Measurements from ENCODE around the gene NPIPA7.
"Not testable (repeated sequence)": the region's sequence is repeated elsewhere in the genome, so short reads cannot be mapped to it uniquely, and the experiment has no call there.

NPIPA7 gene

GRCh38 chr16:16378840-16379239 is at the start of gene NPIPA7:
NPIPA7 (plus strand) TSS chr16:16379140; CDS start chr16:16379245, 105 bp downstream.
- not testable (repeated sequence) for DNase-seq

DNA sequence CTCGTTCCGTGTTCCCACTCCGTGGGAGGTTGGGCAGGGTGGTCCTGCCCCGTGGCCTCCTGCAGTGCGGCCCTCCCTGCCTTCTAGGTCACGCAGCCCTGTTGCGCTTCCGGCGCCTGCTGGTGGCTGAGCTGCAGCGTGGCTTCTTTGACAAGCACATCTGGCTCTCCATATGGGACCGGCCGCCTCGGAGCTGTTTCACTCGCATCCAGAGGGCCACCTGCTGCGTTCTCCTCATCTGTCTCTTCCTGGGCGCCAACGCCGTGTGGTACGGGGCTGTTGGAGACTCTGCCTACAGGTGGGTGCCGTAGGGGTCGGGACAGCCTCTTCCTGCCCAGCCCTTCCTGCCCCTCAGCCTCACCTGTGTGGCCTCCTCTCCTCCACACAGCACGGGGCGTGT is 47.5 kb upstream of the NPIPA7 start:
- DNase-seq = not testable (repeated sequence)

GRCh38 chr16:16357556-16357955 is 21.4 kb upstream of the NPIPA7 start:
- not testable (repeated sequence) for DNase-seq

DNA sequence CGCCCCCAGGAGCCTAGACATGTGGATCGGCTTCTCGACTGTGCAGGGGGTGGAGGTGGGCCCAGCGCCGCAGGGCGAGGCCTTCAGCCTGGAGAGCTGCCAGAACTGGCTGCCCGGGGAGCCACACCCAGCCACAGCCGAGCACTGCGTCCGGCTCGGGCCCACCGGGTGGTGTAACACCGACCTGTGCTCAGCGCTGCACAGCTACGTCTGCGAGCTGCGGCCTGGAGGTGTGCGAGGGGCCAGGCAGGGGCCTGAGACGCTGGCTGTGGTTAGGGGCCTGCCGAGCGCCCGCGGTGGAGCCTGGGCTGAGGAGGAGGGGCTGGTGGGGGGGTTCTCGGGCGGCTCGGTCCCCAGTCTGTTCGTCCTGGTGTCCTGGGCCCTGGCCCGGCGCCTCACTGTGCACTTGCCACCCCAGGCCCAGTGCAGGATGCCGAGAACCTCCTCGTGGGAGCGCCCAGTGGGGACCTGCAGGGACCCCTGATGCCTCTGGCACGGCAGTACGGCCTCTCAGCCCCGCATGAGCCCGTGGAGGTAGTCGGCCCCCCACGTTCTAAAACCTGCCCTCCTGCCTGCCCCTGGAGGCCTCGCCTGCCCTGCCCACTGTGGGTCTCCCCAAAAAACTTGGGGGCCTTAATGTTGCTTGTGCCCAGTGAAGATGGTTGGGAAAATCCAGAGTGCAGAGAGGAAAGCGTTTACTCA is 20.2 kb upstream of the NPIPA7 start:
- not testable (repeated sequence) for DNase-seq

GRCh38 chr16:16363595-16363994 is 15.3 kb upstream of the NPIPA7 start:
- not testable (repeated sequence) for DNase-seq

GRCh38 chr16:16364100-16364499 is 14.8 kb upstream of the NPIPA7 start:
- DNase-seq = not testable (repeated sequence)

GRCh38 chr16:16364701-16365100 is 14.2 kb upstream of the NPIPA7 start:
- not testable (repeated sequence) for DNase-seq

- not testable (repeated sequence) for DNase-seq
Observed at GRCh38 chr16:16365319-16365718, 13.6 kb upstream of the NPIPA7 start.

- not testable (repeated sequence) for DNase-seq
Observed at GRCh38 chr16:16365851-16366250, 13.1 kb upstream of the NPIPA7 start.

GRCh38 chr16:16366552-16367284 is 12.2 kb upstream of the NPIPA7 start:
- DNase-seq = not testable (repeated sequence)

DNA sequence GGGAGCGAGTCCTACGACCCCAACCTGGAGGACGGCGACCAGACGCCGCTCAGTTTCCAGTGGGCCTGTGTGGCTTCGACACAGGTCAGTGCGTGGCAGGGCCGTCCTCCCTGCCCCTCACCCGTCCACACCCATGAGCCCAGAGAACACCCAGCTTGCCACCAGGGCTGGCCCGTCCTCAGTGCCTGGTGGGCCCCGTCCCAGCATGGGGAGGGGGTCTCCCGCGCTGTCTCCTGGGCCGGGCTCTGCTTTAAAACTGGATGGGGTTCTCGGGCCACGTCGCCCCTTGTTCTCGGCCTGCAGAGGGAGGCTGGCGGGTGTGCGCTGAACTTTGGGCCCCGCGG is 11.7 kb upstream of the NPIPA7 start:
- not testable (repeated sequence) for DNase-seq

GRCh38 chr16:16369081-16369856 is 9.7 kb upstream of the NPIPA7 start:
- DNase-seq = not testable (repeated sequence)

- DNase-seq = not testable (repeated sequence)
Observed at GRCh38 chr16:16371136-16371735, 7.7 kb upstream of the NPIPA7 start.

- DNase-seq = not testable (repeated sequence)
Observed at GRCh38 chr16:16374192-16374591, 4.7 kb upstream of the NPIPA7 start.

GRCh38 chr16:16399685-16400084 is 20.7 kb downstream of the NPIPA7 start:
- not testable (repeated sequence) for DNase-seq

DNA sequence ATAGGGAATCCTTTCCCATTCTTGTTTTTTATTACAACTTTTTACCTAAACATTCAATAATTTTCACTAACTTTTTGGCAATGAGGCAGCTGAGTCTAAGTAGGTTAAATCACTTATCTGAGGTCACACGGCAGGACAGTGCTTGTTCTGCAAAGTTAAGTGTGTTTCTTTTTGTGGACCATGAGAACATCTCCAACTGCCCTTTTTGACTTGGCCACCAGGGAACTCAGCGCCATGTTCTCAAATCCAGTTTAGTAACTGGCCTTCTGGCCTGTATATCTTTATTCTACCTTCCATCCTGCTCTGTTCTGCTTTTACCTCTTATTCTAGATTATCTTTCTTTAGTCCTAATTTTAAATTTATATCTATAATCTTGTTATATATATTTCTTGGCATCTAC is 23.4 kb downstream of the NPIPA7 start:
- not testable (repeated sequence) for DNase-seq

GRCh38 chr16:16404283-16404682 is 25.3 kb downstream of the NPIPA7 start:
- DNase-seq = not testable (repeated sequence)

GRCh38 chr16:16405421-16405820 is 26.5 kb downstream of the NPIPA7 start:
- DNase-seq = not testable (repeated sequence)

DNA sequence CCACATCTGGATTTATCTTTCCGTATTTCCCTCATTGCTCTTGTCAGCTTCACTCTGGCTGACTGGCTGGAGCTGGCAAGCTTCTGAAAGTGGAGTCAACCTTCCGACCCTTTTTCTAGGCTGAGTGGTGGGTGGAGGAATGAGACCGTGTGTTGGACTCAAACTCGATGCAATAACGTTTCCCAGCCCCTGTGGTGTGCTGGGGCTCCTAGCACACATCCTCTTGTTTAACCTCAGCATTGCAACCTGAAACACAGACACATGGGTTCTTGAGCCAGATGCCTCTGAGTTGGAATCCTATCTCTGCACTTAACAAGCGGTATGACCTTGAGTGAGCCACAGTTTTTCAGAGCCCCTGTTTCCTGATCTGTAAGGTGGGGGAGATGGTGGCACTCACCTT is 29.5 kb downstream of the NPIPA7 start:
- DNase-seq = not testable (repeated sequence)

GRCh38 chr16:16413773-16414172 is 34.8 kb downstream of the NPIPA7 start:
- not testable (repeated sequence) for DNase-seq

DNA sequence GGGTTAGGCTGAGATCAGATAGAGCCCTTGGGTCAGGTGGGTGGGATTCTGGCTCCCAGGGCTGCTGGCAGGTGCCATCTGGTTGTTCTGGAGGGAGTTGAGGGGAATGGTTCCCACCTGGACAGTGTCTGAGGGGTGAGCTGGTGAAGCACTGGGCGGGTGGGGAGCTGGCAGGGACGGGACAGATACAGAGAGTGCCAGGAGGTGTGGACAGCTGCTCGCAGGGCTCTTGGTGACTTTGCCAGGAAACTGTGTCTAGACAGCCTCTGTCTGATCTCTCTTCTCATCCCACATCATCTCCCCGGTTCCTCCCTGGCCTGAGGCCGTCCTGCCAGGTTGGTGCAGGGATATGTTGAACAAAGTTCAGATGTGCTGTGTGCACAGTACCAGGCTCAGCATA is 38.1 kb downstream of the NPIPA7 start:
- DNase-seq = not testable (repeated sequence)

DNA sequence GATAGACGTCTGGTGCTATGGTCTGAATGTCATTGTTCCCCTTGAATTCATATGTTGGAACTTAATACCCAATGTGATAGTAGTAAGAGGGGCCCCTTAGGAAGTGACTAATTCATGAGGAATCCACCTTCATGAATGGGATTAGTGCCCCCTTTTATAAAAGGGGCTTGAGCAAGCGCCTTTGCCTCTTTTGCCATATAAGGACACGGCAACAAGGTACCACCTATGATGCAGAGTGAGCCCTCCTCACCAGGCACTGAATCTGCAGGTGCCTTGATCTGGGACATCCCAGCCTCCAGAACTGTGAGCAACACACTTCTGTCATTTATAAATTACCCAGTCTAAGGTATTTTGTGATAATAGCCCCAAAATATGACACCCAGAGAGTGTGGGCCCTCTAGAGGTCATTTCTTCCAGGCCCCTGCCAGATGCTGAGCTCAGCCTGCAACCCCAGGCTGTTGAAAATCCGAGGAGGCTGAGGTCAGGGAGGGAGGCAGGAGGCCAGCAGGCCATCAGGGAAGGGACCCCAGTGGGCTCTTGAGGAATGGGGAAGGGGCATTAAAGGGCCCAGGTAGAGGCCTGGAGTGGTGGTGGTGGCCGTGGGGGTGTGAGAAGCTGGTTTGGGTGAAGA is 39.1 kb downstream of the NPIPA7 start:
- not testable (repeated sequence) for DNase-seq

Measured in activated CD4-positive, alpha-beta T cell treated with anti-CD3 and anti-CD28 coated beads, Interleukin-2, amount 50 U/mL, for 4 hours (primary cell).